ENCODE results near the gene NEAT1. TPM values are rescaled to one million over a fixed set of nuclear protein-coding genes. Genes with fewer than 3 reads are reported as not detected.

The NEAT1 gene
- total RNA-seq, 1 donor from 2014 or later, result 43.4 TPM

DNA sequence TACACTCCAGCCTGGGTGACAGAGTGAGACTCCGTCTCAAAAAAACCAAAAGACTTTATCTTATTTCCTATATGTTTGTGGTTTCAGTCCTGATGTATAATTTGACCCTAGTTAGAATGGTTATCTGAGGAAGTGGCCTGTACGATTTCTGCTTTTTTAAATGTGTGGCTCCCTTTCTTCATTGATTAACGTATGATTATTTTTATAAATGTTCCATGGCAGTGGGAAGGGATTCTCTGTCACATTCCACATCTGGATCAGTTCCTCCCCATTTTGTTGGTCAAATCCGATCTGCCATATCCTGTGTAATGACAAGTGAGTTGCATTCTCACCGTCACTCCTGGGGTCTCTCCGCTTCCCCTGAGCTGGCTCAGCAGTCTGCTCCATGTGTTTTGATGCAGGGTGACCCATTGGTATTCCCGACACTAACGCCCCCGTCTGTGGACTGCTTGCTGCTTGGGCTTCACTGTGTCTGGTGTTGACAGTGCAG is 20.3 kb downstream of the NEAT1 start:
- Mint-ChIP-seq H3K4me1 (ENCODE audit: unreplicated experiment) (peaks cover 6% of the 10 kb centered on the region), H3K36me3 (ENCODE audit: low read depth, unreplicated experiment) (peaks cover 9% of the 10 kb centered on the region), H3K4me3 (ENCODE audit: unreplicated experiment) (no peak overlapping the region), H3K27me3 (ENCODE audit: unreplicated experiment) (peaks cover 2% of the 10 kb centered on the region), H3K27ac (ENCODE audit: unreplicated experiment) (peak overlapping the region; percentile 49), H3K9me3 (ENCODE audit: unreplicated experiment) (no peaks in the 10 kb centered on the region)
- no peak for DNase-seq (ENCODE audit: low spot score)
- no peak for TF ChIP-seq CTCF (IDR thresholded peaks at IDR 0.05; ENCODE audit: unreplicated experiment)

GRCh38 chr11:65444314-65445051 is 21.9 kb downstream of the NEAT1 start:
- H3K27me3 Mint-ChIP-seq (ENCODE audit: unreplicated experiment), result peaks cover 5% of the 10 kb centered on the region
- H3K9me3 Mint-ChIP-seq (ENCODE audit: unreplicated experiment), result no peaks in the 10 kb centered on the region
- no peak for TF ChIP-seq CTCF (IDR thresholded peaks at IDR 0.05; ENCODE audit: unreplicated experiment)
- peaks cover 9% of the 10 kb centered on the region for H3K36me3 Mint-ChIP-seq (ENCODE audit: low read depth, unreplicated experiment)
- no peak for DNase-seq (ENCODE audit: low spot score)
- no peak overlapping the region for H3K4me3 Mint-ChIP-seq (ENCODE audit: unreplicated experiment)
- peaks cover 6% of the 10 kb centered on the region for H3K4me1 Mint-ChIP-seq (ENCODE audit: unreplicated experiment)
- no peak overlapping the region for H3K27ac Mint-ChIP-seq (ENCODE audit: unreplicated experiment)

DNA sequence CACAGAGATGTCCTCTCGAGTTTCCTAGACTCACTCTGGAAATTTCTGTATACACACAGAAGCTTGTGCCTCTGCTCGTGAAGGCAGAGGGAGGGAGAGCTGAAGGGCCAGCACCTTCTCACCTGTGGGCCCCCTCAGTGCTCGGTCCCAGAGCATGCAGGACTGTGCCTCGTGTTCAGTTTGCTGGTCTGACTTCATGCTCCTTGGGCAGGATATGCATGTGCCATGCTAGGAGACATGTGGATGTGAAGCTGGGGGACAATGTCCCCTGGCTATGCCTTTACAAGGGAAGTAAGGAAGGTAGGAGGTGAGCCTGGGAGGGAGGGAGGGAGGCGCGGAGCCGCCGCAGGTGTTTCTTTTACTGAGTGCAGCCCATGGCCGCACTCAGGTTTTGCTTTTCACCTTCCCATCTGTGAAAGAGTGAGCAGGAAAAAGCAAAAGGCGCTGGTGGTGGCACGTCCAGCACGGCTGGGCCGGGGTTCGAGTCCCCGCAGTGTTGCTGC is 22.6 kb downstream of the NEAT1 start:
- peaks cover 6% of the 10 kb centered on the region for H3K27me3 Mint-ChIP-seq (ENCODE audit: unreplicated experiment)
- TF ChIP-seq CTCF (IDR thresholded peaks at IDR 0.05; ENCODE audit: unreplicated experiment), result no peak
- no peak for DNase-seq (ENCODE audit: low spot score)
- H3K9me3 Mint-ChIP-seq (ENCODE audit: unreplicated experiment), result no peaks in the 10 kb centered on the region
- H3K36me3 Mint-ChIP-seq (ENCODE audit: low read depth, unreplicated experiment), result peaks cover 9% of the 10 kb centered on the region
- peaks cover 6% of the 10 kb centered on the region for H3K4me1 Mint-ChIP-seq (ENCODE audit: unreplicated experiment)
- H3K4me3 Mint-ChIP-seq (ENCODE audit: unreplicated experiment), result no peak overlapping the region
- no peak overlapping the region for H3K27ac Mint-ChIP-seq (ENCODE audit: unreplicated experiment)

GRCh38 chr11:65445604-65446445 is 23.2 kb downstream of the NEAT1 start:
- Mint-ChIP-seq H3K4me1 (ENCODE audit: unreplicated experiment) (peaks cover 6% of the 10 kb centered on the region), H3K27me3 (ENCODE audit: unreplicated experiment) (peaks cover 6% of the 10 kb centered on the region), H3K36me3 (ENCODE audit: low read depth, unreplicated experiment) (peaks cover 7% of the 10 kb centered on the region), H3K4me3 (ENCODE audit: unreplicated experiment) (no peak overlapping the region), H3K27ac (ENCODE audit: unreplicated experiment) (no peak overlapping the region), H3K9me3 (ENCODE audit: unreplicated experiment) (no peaks in the 10 kb centered on the region)
- no peak for DNase-seq (ENCODE audit: low spot score)
- TF ChIP-seq CTCF (IDR thresholded peaks at IDR 0.05; ENCODE audit: unreplicated experiment), result no peak

Data from endothelial cell (in vitro differentiated cells).